Activated CD4-positive, alpha-beta T cell treated with anti-CD3 and anti-CD28 coated beads, Interleukin-2, amount 50 U/mL, for 48 hours (primary cell): Measurements from ENCODE around the gene MTUS2.

Experiments used
- DNase-seq, 2 experiments: peaks; one replicate each; pipeline ENCODE4 v3.0.0-alpha.2; 2020

Gene MTUS2

GRCh38 chr13:29111446-29111845 is 291.3 kb downstream of the MTUS2 start:
- DNase-seq, result no peak

GRCh38 chr13:29115842-29116241 is 295.7 kb downstream of the MTUS2 start:
- DNase-seq, result no peak

GRCh38 chr13:29117663-29118062 is 297.5 kb downstream of the MTUS2 start:
- DNase-seq, result no peak

DNA sequence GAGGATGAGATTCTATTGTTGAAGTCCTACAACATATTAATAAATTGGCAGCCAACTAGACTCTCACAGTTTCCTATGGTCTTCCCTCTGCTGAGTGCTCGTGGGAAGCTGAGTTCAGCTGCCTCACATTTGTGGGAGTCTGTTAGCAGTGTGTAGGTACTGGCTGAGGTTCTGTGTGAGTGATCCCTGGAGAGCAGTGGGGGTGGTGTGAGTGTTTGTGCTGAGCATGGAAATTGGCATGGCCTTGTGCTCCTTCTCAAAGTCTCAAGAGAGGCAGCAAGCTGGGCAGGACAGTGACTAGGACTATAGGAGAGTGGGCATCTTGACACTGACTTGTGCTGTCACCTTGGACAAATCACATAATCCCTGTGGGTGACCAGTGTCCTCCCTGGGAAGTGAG is 298.3 kb downstream of the MTUS2 start:
- no peak for DNase-seq

- DNase-seq, result no peak
These were observed 305.2 kb downstream of the MTUS2 start for GRCh38 chr13:29125191-29125933.

GRCh38 chr13:29125934-29126424 is 305.8 kb downstream of the MTUS2 start:
- DNase-seq, result no peak

DNA sequence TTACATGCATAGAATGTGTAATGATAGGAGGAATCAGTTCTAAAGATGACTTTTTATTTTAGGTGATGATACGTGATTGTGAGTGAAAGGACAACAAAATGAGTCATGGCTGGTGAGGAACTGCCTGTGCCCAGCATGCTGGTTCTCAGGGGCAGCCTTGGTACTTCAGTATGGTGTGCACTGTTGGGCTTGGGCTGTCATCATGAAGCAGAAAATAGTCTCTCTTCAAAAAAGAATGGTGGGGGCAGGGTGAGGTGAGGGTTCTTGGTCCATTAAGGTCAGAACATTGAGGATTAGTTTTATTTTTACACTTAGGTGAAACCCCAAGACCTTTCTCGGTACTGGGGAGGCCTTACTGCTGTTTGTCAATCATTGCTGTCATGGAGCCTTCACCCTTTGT is 309.5 kb downstream of the MTUS2 start:
- DNase-seq, result no peak

DNA sequence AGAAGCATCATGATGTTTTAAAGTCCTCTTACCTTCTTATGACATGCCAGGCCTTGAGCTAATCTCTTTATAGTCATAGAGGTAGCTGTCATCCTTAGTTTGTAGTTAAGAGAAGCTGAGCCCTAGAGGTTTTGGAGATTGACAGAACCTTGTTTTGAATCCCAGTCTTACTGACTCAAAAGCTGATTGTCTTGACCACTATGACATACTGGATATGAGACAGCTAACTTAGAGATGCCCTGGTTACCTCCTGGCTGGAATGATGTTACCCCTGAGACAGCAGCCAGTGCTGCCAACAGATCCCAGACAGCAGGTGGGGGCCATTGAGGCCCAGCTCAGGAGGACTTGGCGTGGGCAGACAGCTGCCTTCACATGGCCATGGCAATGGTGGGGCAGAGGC is 311.0 kb downstream of the MTUS2 start:
- no peak for DNase-seq

- DNase-seq, result no peak
These were observed 311.9 kb downstream of the MTUS2 start for GRCh38 chr13:29131881-29132668.

DNA sequence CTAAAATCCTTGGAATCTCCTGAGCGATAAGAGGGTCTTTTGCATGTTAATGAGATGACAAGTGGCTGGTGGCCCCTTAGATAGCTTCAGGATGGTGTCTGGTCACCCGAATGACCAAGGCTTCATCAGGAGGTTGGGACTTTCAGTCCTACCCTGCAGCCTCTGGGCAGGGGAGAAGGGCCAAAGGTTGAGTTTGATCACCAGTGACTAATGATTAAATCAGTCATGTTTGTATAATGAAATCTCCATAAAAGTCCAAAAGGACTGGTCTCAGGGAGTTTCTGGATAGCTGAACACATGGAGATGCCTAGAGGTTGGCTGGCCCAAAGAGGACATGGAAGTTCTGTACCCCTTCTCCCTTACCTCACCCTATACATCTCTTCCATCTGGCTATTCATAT is 316.2 kb downstream of the MTUS2 start:
- no peak for DNase-seq

DNA sequence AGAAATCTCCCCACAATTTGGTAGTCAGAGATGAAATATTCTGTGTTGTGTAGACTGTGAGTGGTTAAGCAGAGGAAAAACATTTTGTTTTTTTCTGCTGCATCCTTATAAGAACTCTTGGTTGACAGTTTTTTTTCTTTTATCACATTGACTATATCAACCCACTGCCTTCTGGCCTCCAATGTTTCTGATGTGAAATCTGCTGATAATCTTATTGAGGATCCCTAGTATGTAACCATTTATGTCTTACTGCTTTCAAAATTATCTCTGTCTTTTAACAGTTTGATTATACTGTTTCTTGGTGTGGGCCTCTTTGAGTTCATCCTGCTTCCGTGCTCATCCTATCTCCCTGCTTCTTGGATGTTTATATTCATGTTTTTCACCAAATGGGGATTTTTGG is 316.9 kb downstream of the MTUS2 start:
- DNase-seq, result no peak

GRCh38 chr13:29137995-29138394 is 317.9 kb downstream of the MTUS2 start:
- DNase-seq, result no peak

- no peak for DNase-seq
These were observed 320.1 kb downstream of the MTUS2 start for GRCh38 chr13:29140277-29140676.

- no peak for DNase-seq
These were observed 323.7 kb downstream of the MTUS2 start for GRCh38 chr13:29143847-29144246.

- DNase-seq, result no peak
These were observed 334.3 kb downstream of the MTUS2 start for GRCh38 chr13:29154390-29154789.

DNA sequence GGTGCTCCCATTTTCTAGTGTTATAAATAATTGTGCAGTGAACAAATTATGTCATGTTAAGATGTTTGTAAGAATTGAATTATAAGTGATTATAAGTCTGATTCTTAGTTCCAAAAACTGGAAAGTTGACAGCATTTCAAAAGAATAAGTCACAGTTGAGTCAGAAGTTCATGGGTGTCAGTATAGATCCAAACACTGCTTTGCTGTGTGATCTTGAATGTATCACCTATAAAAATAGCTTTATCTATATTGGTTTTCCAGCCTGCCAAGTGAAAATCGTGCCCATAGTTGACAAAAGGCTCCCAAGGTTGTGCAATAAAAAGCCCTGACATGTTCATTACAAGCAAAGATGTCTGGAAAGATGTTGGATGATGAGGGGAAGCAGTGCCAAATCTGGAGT is 336.0 kb downstream of the MTUS2 start:
- no peak for DNase-seq

GRCh38 chr13:29159871-29160270 is 339.7 kb downstream of the MTUS2 start:
- no peak for DNase-seq

- no peak for DNase-seq
These were observed 340.7 kb downstream of the MTUS2 start for GRCh38 chr13:29160862-29161261.

DNA sequence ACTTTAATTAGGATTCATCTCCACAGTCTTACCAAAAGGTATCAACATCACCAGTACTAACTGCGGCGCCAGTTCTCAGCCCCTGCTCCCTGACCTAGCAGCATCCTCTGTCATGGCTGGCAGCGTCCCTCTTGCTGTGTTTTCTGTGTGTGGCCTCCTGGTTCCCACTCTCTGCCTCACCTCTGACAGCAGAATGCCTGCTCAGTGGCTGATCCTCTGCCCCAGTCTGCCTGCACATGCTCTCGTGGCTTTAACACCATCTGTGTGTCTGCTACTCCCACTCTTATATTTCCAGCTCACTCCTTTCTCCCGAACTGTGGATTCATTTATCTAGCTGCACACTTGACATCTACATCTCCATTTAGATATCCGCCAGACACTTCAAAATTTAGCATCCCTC is 341.5 kb downstream of the MTUS2 start:
- DNase-seq, result no peak

- no peak for DNase-seq
These were observed 342.6 kb downstream of the MTUS2 start for GRCh38 chr13:29162638-29163235.

GRCh38 chr13:29164116-29164515 is 344.0 kb downstream of the MTUS2 start:
- DNase-seq, result no peak

- DNase-seq, result no peak
These were observed 345.1 kb downstream of the MTUS2 start for GRCh38 chr13:29165216-29165615.

DNA sequence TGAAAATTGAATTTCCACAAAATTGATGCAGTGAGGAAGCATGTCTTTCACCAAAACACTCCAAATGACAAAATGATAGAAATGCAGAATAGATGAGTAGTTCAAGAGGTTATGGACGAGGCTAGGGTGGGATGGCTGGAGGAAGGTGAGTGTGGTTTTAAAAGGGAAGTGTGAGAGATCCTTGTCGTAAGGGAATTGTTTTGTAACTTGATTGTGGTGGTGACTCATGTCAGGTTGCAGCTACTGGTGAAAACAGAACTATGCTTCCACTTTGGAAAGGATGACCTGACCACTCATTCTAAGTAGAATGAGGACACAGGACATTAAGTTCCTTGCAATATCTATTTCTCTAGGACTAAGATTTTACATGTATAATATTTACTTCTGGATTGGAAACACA is 345.7 kb downstream of the MTUS2 start:
- DNase-seq, result no peak
